DMS114 treated with DMSO at 0.1 percent for 48 hours (cell line): ENCODE results near the gene COPS8.

Source experiments
- DNase-seq: peaks from one replicate; lab custom pipeline; 2025; ENCODE audit not compliant: unreplicated experiment; lab: John Stamatoyannopoulos, UW

Gene COPS8

DNA sequence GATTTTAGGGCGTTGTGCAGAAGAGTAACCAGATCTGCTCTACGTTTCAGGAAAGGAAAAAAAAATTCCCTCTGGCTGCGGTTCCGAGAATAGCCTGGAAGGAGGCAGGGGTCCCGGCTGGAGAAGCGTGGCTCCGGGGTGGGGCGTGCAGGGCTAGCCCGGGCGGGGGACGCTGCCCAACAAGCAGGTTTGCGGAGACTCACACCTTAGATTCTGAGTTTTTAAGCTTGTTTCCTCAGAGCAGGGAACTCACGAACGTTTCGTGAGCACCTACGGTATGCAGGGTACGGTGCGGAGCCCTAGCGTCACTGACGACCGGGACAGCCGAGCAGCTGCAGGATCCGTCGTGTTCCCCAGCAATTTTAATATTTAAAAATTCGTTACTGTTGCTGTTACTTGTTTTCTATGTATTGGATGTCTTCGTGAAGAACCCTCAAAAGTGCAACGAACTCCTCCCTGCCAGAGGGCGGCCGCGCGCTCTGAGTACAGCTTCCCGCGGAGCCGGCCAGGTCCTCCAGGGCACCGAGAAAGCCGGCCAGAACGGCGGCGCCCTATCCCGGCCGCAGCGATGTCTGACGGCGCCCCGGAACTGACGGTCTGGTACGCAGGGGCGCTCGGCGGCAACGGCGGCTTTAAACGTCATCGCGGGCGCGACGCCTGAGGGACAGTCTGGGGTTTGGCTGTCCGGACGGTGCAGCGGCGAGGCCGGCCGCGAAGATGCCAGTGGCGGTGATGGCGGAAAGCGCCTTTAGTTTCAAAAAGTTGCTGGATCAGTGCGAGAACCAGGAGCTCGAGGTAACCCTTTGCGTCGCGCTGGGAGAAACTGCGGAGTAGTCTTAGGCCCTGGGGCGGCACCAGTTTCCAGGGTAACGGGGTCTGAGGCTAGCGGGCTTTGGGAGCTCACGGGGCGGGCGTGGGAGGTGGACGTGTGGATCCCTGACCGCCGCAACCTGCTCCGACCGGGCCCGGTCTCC lies at the start of gene COPS8:
Gene COPS8, plus strand, starts transcription at position 642 of the 974 bp plus-strand sequence. Its CDS starts 76 bp downstream, at position 718.
- peak; percentile 89 for DNase-seq

DNA sequence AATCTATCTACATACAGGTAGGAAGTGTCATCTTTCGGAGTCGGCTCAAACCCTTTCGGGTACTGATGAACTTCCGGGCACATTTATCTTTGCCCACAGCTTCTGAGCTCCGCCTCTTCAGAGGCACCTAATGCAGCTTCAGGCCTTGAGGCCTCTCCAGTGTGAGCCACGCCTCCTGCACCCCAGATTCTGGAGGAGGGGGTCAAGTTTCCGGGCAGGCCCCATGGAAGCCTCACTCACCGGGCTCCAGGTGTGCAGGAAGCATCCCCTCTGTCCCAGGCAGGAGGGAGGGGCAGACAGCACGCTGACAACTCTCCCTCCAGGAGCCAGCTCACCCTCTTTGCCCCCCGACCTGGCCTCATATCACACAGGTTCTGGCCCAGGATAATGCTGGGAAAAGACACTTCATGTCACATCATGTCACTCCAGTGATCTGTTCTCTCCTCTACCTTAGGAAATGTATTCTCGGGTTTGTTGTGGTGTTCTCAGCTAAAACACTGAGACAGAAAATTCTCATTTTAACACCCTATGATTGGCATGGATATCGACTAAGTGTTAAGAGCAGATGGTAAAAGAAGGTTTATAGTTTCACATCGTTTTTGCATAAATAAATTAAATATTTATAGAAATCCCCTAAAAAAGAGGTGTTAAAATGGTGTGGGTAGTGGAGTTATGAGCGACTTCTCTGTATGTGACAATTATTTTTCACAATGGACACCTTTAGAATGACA lies 46.2 kb upstream of the COPS8 start:
- DNase-seq = no peak

DNA sequence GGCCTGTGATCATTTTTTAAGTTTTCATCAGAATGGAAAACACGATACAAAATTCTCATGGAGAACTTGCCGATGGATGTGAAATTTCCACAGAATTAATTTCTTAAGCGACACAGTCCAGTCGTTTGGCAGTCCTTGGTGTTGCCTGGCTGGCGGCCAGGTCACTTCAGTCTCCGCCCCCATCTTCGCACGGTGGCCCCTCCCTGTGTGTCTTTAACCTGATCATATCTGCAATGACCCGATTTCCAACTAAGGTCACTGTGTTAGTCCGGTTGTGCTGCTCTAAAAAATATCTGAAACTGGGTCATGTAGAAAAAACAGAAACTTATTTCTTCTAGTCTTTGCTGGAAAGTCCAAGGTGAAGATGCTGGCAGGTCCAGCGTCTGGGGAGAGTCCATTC lies 44.5 kb upstream of the COPS8 start:
- DNase-seq = no peak

DNA sequence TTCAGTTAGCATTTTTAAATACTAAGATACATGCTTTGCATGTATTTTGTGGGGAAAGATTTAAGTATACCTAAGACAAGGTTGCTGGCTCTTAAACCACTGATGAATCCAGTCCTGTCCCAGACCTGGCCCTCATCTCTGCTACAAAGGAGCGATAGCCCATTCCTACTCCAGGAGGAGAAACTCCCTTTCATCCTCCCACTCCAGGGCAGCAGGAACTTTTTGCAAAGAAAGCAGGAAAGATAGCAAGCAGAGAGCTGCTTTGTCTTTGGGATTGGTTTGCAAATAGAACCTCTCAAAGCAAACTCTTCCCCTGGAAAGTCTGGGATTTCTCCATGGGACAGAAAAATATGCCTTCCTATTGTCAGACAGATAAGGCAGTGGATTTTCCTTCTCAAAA lies 43.6 kb upstream of the COPS8 start:
- DNase-seq = no peak

DNA sequence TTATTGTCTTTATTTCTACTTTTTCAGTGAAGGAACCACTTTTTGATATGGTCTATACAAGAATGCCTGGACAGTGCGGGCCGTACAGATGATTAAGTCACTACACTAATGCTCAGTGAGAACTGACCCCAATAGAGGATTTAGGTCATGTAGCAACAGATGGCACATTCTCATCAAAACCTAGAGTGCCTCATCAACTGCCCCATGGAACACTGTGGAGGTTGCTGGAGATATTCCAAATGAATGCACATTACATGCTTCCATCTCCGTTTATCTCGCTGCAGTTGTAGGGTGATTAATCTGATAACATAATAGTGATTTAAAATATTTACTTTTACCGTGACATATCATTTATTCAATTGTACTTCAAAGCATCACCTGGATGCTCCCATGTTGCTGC lies 41.8 kb upstream of the COPS8 start:
- DNase-seq = no peak

DNA sequence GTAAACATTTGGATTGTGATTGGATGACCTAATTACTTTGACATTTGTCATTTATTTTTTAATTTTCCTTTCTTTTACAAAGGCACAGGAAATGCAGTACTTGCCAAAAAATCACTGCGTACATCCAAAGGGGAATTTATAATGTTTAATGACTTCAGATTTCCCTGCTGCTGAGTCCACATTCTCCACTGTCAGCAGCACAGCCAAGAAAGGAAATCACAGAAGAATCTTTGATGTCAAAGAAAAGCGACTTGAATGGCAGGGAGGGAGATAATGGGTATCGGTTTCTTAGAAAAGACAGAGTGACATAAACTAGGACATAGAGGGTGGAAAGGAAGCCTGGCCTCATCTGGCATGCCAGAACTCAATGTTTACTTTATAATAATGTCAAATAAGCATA lies 41.4 kb upstream of the COPS8 start:
- DNase-seq = no peak

DNA sequence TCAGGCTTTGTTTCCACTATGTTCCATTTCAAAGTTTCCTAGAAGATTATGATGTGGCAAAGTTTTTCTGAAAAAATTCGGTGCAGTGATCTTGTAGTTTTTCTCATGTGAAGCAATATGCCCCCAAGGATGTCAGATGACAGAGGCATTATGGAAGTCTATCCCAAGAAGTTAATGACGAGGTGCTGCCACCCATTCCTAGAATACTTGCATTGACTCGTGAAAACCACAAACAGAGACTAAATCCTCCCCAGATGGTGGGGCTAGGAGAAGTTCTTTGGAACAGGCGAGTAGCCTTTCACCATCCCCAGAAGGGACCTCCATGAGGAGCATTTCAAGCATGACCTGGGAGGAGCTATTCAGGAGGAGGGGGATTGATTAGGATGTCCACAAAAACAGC lies 40.2 kb upstream of the COPS8 start:
- no peak for DNase-seq

DNA sequence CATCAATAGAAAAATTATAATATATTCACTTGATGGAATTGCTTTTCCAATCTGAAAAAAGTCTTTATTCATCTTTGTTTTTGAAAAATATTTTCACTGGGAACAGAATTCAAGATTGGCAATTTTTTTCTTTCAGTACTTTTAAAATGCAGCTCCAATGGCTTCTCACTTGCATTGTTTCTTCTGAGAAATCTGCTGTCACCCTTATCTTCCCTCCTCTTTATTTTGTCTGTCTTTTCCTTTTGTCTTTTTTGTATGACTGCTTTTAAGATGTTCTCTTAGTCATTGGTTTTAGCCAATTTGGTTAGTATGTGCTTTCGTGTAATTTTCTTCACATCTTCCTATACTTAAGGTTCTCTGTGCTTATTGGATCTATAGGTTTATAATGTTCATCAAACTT lies 37.1 kb upstream of the COPS8 start:
- no peak for DNase-seq

DNA sequence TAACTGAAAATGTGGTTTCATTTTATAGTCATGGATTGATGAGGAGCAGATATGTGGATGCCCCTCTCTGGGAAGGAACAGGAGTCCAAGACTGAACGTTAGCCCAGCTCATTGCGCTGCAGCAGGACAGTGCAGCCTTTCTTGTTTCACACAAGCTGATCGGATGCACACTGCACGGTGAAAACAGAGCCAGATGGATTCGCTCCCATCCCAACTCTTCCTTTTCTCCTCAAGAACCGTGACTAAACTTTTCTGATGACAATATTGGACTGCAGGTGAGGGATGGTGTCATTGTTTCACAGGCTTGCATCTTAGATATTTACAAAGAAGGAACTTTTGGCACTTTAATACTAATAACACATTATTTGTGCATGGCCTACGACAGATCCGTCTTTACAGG lies 33.8 kb upstream of the COPS8 start:
- no peak for DNase-seq

DNA sequence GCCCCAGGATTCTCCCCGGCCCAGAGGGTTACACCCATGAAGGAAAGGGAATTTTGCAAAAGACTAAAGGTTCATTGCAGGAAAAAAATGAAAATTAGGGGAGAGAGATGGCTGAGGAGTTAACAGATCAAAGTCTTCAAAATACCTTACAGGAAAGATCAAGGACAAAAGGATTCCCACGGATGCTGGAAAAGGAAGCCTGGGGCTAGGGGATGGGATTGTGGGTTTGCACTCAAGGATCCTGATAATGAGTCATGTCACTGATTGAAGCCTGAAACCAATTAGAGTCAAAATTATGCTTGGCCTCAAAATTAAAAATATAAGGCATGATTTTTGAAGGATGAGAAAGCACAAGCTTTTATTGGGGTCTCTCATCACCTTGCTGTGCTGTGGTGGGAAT lies 32.6 kb upstream of the COPS8 start:
- DNase-seq = no peak

DNA sequence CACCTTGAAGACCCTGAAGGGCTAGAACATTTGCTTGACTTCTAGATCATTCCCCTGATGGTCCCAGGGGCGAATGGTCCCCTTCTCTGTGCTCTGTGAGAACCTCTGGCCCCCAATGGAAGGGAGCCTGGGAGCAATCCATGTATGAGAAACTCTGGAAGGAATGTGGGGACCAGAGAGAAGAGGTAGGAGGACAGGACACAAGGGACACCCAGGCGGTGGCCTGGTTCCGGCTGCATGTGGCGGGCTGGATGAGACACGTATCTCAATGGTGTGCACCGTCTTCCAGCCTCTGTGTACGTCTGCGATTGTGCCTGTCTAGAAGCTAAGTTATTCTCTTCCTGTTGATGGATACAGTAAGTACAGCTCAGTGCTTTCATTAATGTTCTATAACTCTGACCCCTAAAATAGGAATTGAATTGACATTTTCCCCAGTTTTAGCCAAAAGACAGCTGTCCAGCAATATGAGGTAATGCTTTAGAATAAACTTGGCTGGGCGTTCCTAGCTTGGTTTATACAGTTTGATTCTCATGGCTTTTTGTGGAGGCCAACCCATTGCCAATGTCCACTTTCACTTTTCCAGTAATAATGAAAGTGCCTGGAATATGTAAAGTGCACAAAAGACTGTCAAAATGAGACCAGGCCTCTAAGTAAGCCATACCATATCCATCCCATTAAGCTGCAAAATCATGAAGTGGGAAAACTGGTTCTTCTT lies 30.1 kb upstream of the COPS8 start:
- no peak for DNase-seq

DNA sequence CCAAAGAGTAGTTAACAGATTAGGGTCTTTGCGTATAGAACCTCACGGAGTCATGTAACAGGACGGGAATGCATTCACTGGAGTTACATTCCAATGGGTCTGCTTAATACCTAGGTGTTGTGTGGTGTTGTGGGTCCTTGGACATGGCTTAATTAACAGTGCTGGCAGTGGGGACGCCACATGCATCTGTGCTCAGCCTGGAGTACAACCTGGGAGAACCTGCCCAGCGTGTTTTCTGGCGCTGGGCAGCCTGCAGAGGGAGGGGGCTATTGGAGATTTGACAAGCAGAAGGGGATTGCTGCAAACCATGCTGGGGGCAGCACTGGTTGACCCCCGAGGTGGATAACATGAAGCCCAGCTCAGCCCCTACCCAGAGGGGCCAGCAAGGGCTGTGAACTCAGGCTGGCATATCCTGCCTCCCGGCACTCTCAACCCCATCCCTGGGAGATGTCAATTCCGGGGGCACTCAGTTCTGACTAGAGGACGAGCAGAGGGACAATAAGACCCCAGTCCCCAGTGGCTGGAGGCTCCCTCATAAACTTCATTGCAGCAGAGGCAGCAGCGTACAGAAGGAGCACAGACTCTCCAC lies 29.3 kb upstream of the COPS8 start:
- no peak for DNase-seq

DNA sequence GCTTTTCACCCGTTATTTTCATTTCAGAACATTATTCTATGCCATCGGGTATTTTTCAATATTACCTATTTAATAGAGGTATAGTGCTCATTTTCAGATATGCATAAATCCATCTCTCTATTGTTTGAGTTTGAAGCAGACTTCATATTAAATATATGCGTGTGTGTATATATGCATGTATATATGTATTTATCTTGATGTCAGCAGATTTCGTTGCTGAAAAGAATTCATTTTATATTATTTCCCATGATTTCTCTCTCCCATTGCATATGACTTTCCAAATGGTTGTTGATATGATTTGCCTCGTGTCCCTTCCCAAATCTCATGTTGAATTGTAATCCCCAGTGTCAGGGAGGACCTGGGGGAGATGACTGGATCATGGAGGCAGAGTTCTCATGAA lies 28.6 kb upstream of the COPS8 start:
- DNase-seq = no peak

DNA sequence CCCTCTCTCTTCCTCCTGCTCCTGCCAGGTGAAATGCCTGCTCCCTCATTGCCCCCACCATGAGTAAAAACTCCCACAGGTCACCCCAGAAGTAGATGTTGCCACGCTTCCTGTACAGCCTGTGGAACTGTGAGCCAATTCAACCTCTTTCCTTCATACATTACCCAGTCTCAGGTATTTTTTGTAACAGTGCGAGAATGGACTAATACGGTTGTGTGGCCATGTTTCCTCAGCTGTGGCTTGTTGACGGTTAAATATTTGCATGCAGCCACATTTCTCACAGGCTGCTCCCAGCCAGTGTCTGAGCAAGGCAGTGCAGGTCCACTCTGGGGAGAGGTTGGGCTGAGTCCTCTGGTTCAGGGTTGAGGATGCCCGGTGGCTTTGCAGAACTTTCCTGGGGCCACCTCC lies 27.8 kb upstream of the COPS8 start:
- no peak for DNase-seq

DNA sequence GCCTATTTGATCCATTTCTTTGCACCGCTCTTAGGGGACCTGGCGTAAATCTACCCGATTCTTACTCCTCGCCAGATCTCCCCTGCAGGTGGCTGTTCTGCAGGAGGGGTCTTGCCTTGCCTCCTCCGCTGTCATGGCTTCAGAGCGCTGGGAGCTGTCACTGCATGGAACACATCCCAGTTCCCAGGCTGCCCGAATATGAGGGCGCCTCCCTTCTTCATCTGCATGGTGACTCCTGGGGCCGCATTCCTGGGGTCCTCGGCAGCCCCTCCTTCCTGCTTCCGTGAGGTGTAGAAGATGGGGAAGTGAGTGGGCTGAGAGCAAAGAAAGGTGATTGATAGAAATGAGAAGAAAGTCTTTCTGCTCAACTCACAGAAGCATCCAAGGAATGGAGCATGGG lies 27.3 kb upstream of the COPS8 start:
- DNase-seq = no peak

DNA sequence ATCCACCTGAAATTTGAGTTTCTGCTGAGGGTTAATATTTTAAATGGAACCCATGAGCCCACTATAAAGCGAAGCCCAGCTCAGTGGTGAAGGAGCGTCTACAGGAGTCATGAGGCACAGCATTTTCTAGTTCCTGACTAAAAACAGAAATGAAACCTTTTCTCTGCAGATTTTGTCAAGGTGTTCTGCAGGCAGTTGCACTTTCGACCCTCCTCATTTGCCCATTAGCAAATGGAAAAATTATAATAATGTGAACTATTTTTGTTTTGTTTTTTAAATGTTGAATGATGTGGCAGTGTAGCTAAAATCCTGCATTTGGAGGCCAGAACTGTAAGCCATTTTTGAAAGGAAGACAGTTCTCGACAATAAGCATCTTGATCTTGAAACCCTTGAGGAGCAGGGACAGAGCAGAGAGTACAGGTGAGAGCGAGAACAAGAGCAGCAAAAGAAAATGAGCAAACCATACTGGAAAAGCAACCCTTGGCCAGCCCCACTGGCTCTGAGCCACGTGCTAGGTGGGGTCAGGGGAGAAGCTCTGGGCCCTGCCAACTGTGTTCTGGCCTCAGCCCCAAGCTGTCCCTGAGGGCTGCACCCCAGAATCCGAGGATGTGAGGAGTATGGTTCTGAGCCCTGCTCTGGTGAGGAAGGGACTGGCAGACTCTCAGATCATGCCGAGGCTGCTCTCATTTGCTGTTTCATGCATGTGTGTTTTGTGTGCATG lies 26.4 kb upstream of the COPS8 start:
- DNase-seq = no peak

DNA sequence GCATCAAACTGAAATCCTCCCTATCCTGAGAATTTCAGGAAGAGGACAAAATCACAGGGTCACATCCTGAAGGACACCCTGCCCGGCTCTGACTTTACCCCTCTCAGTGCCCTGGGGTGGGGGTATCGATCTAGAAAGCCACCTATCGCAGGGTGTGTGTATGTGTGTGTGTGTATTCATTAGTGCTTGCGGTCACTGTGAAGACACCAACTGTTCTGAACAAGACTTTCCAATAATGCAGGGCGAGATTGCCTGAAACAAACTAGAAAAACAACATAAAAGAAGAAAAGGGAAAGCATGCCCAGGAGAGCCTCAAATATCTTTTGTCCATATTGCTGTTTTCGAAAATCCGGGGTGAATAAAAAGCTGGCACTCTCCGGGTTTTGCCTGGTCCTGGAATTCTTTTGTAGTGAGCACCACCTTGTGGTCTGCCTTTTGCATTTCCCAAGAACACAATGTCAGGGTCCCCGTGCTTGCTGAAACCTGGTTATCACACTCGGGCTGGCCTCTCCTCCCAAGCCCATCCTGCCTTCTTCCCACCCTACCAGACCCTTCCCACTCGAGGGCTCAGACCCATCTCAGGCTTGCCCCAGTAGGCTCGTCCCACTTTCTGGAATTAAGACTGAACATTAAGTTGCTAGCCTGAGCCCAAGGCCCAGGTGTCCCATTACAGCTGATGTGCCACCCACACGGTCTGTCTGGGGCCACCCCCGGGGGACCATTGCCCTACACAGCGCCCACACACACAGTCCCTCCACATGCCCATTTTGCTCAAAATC lies 25.0 kb upstream of the COPS8 start:
- DNase-seq = peak; percentile 37

DNA sequence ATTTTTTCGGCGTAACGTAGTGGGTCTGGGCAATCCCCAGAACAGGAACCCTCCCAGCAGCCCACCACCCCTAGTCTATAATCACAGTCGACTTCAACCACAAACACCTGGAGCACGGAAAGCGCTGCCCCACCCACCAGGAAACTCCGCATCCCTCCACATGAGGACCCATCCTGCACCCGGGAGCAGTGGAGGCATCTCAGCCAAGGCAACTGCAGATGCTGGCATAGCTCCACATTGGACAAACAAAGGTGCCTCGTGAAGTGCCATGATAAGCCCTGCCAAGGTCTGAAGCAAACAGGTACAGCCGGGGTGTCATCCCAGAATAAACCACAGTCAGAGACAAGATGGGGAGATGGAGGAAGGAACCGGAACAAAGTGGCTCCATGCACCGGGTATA lies 24.3 kb upstream of the COPS8 start:
- DNase-seq = no peak

DNA sequence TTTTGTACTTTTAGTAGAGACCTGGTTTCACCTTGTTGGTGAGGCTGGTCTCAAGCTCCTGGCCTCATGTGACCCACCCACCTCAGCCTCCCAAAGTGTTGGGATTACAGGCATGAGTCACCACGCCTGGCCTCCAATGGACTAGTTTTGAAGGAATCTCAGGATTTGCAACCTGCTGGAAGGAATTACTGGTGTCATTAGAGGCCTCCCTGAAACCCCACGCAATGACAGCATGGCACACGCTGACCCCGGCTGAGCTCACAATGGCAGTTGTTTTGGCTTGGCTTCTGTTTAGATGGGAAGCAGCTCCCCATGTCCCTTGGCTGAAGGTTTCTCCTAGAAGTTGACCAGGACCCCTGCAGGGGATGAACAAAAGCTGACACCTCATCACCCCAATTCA lies 23.1 kb upstream of the COPS8 start:
- DNase-seq = no peak
